Esophagus squamous epithelium (tissue), 4 donors: ENCODE data around the gene ACOT11.
"Not testable (repeated sequence)": the region's sequence is repeated elsewhere in the genome, so short reads cannot be mapped to it uniquely, and the experiment has no call there.

Experiments
- POLR2A ChIP-seq, 4 donors: fragments of 450-650 bp; IDR thresholded peaks; one replicate each; pipeline ENCODE4 v1.6.1; 2017; ENCODE audit warnings: antibody characterized with exemption in 4 of 4, mild to moderate bottlenecking in 4 of 4, moderate library complexity in 3 of 4
- TF ChIP-seq, protein P1 (sequence below), 6 experiments: fragments of 450-650 bp in 4 of 6; fragments of 200-600 bp in 2 of 6; sonication (generic) in 2 of 6; IDR thresholded peaks; one replicate each; pipeline ENCODE4 v1.5.1; 2016 to 2019; ENCODE audit warnings: antibody characterized with exemption in 6 of 6, mild to moderate bottlenecking in 4 of 6, moderate library complexity in 4 of 6

GRCh38 chr1:54513921-54514580 is 34.0 kb upstream of the ACOT11 start:
- TF ChIP-seq, protein P1, sequence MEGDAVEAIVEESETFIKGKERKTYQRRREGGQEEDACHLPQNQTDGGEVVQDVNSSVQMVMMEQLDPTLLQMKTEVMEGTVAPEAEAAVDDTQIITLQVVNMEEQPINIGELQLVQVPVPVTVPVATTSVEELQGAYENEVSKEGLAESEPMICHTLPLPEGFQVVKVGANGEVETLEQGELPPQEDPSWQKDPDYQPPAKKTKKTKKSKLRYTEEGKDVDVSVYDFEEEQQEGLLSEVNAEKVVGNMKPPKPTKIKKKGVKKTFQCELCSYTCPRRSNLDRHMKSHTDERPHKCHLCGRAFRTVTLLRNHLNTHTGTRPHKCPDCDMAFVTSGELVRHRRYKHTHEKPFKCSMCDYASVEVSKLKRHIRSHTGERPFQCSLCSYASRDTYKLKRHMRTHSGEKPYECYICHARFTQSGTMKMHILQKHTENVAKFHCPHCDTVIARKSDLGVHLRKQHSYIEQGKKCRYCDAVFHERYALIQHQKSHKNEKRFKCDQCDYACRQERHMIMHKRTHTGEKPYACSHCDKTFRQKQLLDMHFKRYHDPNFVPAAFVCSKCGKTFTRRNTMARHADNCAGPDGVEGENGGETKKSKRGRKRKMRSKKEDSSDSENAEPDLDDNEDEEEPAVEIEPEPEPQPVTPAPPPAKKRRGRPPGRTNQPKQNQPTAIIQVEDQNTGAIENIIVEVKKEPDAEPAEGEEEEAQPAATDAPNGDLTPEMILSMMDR (IDR thresholded peaks at IDR 0.05), result not testable (repeated sequence)
- TF ChIP-seq POLR2A (IDR thresholded peaks at IDR 0.05), result not testable (repeated sequence)
